HG03378 (cell line): ENCODE data around the gene STRIP1.
A peak's percentile ranks its signal among the peaks of the same experiment; 100 is the strongest.
"Not testable (repeated sequence)": the region's sequence is repeated elsewhere in the genome, so short reads cannot be mapped to it uniquely, and the experiment has no call there.

Experiments used
- ATAC-seq: cut with Tn5 transposase; IDR thresholded peaks from one replicate; pipeline ENCODE4 v1.9.1; 2021; ENCODE audit warnings: mild to moderate bottlenecking, moderate library complexity; ENCODE audit not compliant: unreplicated experiment

Gene STRIP1

DNA sequence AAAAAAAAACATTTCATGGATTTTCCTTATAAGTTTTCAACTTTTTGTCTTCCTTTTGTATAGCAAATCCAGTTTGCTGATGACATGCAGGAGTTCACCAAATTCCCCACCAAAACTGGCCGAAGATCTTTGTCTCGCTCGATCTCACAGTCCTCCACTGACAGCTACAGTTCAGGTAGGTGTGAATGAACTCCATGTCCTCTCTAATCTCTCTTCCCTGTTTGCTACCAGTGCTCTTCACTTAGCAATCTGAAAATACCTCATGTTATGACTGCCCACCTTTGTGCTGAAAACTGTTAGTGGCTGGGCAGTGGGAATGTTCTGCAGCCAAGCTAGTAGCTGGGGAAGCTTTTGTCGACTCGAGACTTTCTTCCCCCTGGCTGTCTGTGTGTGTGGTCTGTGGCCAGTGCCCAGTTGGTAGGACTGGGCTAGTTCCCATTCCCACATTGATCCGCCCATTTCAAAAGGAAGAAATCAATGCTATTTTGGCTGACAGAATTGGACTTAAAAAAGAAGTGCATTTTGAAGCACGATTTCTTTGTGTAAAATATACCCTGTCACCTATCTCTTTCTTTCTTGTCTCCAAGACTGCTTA lies 25.4 kb upstream of the STRIP1 start:
- ATAC-seq: no peak

DNA sequence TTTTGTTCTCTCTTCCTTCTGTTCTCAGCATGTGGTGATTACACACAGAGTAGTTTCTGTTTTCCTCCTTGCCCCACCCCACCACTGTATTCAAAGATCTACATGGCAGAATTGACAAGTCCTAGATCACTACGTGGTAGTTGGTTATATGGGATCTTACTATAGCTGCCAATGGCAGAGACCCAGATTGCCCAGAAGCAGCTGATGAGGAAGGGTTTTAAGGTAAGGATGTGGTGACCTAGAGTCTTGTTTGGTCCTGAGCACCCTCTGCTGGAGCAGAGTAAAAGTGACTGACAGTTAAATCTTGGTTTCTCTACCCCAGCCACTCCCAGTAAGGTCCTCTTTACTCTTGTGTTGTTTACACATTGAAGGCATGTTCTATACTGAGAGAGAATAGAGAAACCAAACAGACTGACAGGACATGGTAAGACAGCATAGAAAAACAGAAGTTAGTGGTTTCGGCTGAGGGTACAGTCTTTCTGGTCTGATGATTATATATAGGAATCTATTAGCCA lies 22.8 kb upstream of the STRIP1 start:
- ATAC-seq: peak; percentile 92

DNA sequence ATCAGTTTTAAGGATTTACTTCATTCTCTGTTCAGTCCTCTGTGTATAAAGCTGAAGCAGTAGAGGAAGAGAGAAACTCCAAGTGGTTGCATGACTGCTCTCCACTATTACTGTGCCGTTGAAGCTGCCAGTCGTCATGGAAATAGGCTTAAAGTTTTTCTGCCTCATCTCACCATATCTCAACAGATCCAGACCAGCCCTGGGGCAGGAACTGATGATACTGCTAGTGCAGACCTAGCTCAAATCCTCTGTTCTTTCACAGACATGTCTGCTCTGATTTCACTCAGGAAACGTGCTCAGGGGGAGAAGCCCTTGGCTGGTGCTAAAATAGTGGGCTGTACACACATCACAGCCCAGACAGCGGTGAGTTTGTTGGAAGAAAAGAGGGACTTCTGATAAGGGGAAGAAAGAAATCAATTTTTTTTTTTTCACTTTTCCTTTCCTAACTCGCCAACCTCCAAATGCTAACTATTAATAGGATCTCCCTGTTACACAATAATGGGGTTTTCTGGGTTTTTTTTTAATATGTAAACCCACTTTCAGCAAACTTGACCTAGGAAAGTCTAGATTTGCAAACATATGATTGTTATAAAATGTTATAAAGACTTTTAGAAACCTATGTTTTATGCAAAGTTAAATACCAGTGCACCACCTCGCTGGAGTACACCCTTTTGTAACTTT lies 22.2 kb upstream of the STRIP1 start:
- ATAC-seq: peak; percentile 65

DNA sequence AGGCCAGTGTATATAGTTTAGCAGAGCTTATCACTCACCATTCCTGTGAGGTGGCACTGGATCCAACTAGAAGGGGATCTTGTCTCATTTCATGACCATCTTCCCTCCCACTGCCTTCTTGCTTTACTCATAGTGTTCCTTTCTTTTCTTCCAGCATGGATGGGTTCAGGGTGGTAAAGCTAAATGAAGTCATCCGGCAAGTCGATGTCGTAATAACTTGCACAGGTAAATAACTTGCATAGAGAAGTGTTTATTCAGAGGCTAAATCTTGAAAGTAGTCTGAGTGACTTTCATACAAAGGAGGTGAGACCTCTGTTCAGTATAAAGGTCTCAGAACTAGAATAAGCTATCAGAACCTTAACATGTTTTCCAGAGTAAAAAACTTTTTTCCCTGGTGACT lies 16.6 kb upstream of the STRIP1 start:
- ATAC-seq: no peak

GRCh38 chr1:110018396-110018795 lies 16.0 kb upstream of the STRIP1 start:
- no peak for ATAC-seq

- ATAC-seq: no peak
Measured at GRCh38 chr1:110019770-110020169, 14.7 kb upstream of the STRIP1 start.

- ATAC-seq: no peak
Measured at GRCh38 chr1:110021285-110021684, 13.1 kb upstream of the STRIP1 start.

GRCh38 chr1:110024613-110025012 lies 9.8 kb upstream of the STRIP1 start:
- ATAC-seq: no peak

DNA sequence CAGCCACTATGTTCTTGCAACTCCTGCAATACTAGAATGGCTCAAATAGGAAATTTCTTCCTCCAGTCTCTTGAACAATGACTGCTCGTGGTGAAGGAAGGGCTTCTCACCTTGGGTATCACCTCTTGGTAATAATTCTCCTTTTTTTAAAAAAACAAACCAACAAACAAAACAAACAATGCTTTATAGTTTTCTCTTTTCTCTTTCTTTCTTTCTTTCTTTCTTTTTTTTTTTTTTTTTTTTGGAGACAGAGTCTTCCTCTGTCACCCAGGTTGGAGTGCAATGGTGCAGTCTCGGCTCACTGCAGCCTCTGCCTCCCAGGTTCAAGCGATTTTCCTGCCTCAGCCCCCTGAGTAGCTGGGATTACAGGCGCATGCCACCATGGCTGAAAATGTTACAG lies 3.7 kb upstream of the STRIP1 start:
- not testable (repeated sequence) for ATAC-seq

- no peak for ATAC-seq
Measured at GRCh38 chr1:110032327-110032726, 2.1 kb upstream of the STRIP1 start.

DNA sequence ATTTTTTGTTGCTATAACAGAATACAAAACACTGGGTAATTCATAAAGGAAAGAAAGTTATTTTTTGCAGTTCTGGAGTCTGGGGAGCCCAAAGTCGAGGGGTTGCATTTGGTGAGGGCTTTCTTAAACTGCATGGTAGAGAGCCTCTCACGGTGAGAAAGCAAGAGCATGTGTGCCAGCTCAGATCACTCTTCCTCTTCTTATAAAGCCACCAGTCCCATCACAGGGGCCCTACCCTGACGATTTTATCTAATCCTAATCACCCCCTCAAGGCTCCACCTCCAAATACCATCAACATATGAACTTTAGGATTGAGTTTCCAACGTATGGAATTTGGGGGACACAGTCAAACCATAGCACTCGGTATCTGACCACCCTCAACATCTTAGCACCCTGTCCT lies 1.0 kb upstream of the STRIP1 start:
- ATAC-seq: no peak

- ATAC-seq: no peak
Measured at GRCh38 chr1:110034040-110034450, 379 bp upstream of the STRIP1 start.

- peak; percentile 0 for ATAC-seq
Measured at GRCh38 chr1:110035236-110035752, 870 bp downstream of the STRIP1 start.

GRCh38 chr1:110038271-110038670 lies 3.8 kb downstream of the STRIP1 start:
- ATAC-seq: no peak

DNA sequence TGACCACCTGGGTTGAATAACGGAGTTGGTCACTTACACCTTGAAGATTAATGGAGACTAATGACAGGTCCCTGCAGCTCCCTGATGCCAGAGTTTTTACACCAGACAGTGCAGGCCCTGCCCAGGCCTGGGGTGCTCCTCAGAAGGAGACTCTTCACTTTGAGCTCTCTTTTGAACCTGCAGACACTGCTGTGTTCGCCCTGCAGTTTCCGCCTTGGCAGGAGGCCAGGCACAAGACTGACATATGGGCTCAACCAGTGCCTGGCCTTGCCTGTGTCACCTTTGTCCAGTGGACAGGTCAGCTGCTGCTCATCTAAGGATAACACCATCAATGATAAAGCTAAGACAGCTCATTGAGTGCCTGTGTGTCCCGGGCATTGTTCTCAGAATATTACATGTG lies 5.2 kb downstream of the STRIP1 start:
- no peak for ATAC-seq

GRCh38 chr1:110040548-110040947 lies 6.1 kb downstream of the STRIP1 start:
- no peak for ATAC-seq

DNA sequence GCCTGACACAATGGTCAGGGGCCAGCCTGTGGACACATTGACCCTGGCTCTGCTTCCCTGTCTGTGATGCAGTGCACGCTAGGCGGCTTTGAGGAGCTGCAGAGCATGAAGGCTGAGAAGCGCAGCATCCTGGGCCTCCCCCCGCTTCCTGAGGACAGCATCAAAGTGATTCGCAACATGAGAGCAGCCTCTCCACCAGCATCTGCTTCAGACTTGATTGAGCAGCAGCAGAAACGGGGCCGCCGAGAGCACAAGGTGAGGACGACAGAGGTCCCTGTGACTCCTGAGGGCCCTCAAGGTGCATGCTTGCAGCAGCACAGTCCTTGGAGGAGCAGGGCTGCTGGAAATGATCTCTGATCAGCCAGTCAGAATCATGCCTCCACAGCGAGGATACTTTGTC lies 8.6 kb downstream of the STRIP1 start:
- no peak for ATAC-seq

- ATAC-seq: no peak
Measured at GRCh38 chr1:110047463-110047862, 13.0 kb downstream of the STRIP1 start.

DNA sequence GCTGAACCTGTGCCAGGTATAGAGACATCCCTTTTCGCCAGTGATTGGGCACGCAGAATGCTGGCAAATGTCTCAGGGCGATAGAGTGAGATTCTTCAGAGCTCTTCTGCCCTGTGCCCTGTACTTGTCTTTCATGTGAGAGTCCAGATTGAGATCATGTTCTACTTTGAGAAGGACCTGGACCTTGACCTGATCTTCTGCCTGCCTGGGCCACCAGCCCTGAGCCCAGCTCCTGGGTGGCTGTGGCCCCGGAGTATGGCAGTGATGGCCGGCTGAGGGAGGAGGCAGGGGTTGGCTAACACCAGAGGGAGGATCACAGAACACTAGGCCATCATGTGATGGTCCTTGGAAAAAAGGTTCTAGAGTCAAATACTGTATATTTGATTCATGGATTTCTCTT lies 13.8 kb downstream of the STRIP1 start:
- no peak for ATAC-seq

- ATAC-seq: no peak
Measured at GRCh38 chr1:110048923-110049601, 14.6 kb downstream of the STRIP1 start.

DNA sequence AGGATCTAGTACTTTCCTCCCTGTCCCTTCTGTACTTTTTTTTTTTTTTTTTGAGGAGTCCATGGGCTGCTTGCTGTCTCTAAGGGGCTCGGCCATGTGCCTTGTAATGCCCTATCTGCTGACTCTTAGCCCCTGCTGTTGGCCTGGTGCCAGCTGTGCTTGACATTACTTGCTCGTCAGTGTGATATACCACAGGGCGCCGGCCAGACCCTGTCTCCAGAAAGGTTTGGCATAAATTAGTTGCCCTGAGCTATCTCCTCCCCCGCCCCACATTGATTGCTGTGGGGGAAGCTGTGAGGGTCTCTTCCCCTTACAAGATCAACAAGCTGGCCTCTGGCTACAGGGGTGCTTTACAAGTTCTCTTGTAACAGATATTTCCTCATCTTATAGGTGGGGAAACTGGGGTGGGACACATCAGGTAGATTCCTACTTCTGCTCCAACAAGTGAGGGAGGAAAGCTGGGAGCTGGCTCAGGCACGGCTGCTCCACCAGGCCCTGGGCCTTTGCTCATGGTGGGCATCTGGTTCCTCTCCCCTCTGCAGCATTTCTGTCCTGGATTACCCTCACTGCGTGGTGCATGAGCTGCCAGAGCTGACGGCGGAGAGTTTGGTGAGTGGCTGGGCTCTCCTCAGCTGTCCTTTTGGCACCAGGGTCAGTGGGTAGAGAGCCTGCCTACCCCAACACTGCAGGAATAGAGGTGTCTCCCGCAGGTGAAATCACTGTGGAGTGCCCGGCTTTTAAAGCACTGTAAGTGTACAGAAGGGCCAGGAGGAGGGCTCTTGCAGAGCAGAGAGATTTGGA lies 15.6 kb downstream of the STRIP1 start:
- ATAC-seq: no peak
